Glutamatergic neuron (in vitro differentiated cells): ENCODE data around the gene TANGO6. TPM values are rescaled to one million over a fixed set of nuclear protein-coding genes. Genes with fewer than 3 reads are reported as not detected.

Experiments used
- DNase-seq: peaks from one replicate; pipeline ENCODE4 v3.0.0; 2022
- H3K27ac Mint-ChIP-seq: one replicate; pipeline ENCODE4 v1.8.0; 2020; ENCODE audit warnings: mild to moderate bottlenecking, mixed read lengths, inconsistent platforms; ENCODE audit not compliant: unreplicated experiment
- H3K27me3 Mint-ChIP-seq: one replicate; pipeline ENCODE4 v1.8.0; 2020; ENCODE audit warnings: mild to moderate bottlenecking, moderate library complexity, mixed read lengths, inconsistent platforms; ENCODE audit not compliant: unreplicated experiment
- H3K36me3 Mint-ChIP-seq: one replicate; pipeline ENCODE4 v1.8.0; 2020; ENCODE audit warnings: mild to moderate bottlenecking, mixed read lengths, inconsistent platforms; ENCODE audit not compliant: unreplicated experiment
- H3K4me1 Mint-ChIP-seq: one replicate; pipeline ENCODE4 v1.8.0; 2020; ENCODE audit warnings: mild to moderate bottlenecking, low read depth, mixed read lengths, inconsistent platforms; ENCODE audit not compliant: unreplicated experiment
- H3K4me3 Mint-ChIP-seq: one replicate; pipeline ENCODE4 v1.8.0; 2020; ENCODE audit warnings: mild to moderate bottlenecking, mixed read lengths, inconsistent platforms; ENCODE audit not compliant: unreplicated experiment
- H3K9me3 Mint-ChIP-seq: one replicate; pipeline ENCODE4 v1.8.0; 2020; ENCODE audit warnings: mild to moderate bottlenecking, moderate library complexity, mixed read lengths, inconsistent platforms; ENCODE audit not compliant: unreplicated experiment
- CTCF ChIP-seq: fragments of 200-600 bp; sonication (generic); IDR thresholded peaks from one replicate; pipeline ENCODE4 v1.5.0; 2021; ENCODE audit not compliant: partially characterized antibody, unreplicated experiment
- total RNA-seq: library from RNA; stranded (reverse); fragmentation: NEBNext Ultra II Directional; extraction: Animal tissue kit (Norgen Biotek cat#: 25700); gene quantifications from one replicate; pipeline ENCODE4 v1.2.1, GENCODE V29; 2021; ENCODE audit not compliant: unreplicated experiment

TANGO6 gene
- total RNA-seq, 1 donor from 2014 or later = 16.1 TPM

- DNase-seq = no peak
- no peak for TF ChIP-seq CTCF
- H3K36me3 Mint-ChIP-seq = peaks cover 22% of the 10 kb centered on the region
- no peaks in the 10 kb centered on the region for H3K9me3 Mint-ChIP-seq
- no peaks in the 10 kb centered on the region for H3K27me3 Mint-ChIP-seq
- H3K4me1 Mint-ChIP-seq = no peaks in the 10 kb centered on the region
- no peak overlapping the region for H3K27ac Mint-ChIP-seq
- H3K4me3 Mint-ChIP-seq = no peak overlapping the region
Measured at GRCh38 chr16:68931196-68931595, 87.9 kb downstream of the TANGO6 start.

DNA sequence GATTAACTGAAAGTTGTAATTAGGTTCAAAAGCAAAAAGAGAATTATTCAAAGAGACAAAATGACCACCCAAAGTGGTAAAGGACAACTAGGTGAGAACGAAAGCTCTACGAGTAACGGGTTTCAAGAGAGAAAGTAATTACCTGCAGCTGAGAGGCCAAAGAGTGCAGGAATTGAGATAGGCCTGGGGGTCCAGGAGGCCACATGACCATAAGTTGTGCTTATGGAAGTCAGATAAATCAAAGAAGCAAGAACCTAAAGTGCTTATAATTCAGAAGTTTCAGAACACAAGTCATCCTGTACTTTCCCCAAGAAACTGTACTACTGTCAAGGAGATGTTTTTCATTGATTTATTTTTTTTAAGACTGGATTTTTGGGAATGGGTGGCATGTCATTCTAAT lies 91.1 kb downstream of the TANGO6 start:
- Mint-ChIP-seq H3K36me3 (peaks cover 14% of the 10 kb centered on the region), H3K27ac (no peak overlapping the region), H3K4me1 (no peaks in the 10 kb centered on the region), H3K4me3 (no peak overlapping the region), H3K27me3 (no peaks in the 10 kb centered on the region), H3K9me3 (no peaks in the 10 kb centered on the region)
- no peak for DNase-seq
- TF ChIP-seq CTCF = no peak

DNA sequence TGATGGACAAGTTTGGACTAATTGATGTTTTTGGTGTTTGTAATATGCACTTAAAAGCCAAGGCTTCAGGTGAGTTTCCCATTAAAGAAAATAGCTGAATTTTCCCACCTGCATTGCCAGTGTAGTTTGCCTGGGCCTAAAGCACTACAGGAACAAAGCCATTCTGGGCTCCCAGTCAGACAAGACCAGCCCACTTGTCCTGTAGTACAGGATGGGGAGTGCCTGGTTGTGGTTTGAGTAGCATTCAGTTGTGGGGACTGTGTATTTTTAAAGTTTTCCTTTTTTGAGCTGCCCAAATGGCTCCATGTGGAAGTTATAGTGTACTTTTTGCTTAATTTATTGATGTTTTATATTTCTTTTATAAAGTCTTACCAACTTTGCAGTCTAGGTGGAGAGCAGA lies 91.7 kb downstream of the TANGO6 start:
- H3K9me3 Mint-ChIP-seq = no peaks in the 10 kb centered on the region
- no peaks in the 10 kb centered on the region for H3K27me3 Mint-ChIP-seq
- peaks cover 13% of the 10 kb centered on the region for H3K36me3 Mint-ChIP-seq
- no peak overlapping the region for H3K27ac Mint-ChIP-seq
- H3K4me1 Mint-ChIP-seq = no peaks in the 10 kb centered on the region
- no peak for TF ChIP-seq CTCF
- no peak overlapping the region for H3K4me3 Mint-ChIP-seq
- no peak for DNase-seq

GRCh38 chr16:68936736-68937631 lies 93.7 kb downstream of the TANGO6 start:
- Mint-ChIP-seq H3K4me3 (no peak overlapping the region), H3K27ac (no peak overlapping the region), H3K9me3 (no peaks in the 10 kb centered on the region), H3K4me1 (no peaks in the 10 kb centered on the region), H3K36me3 (peaks cover 13% of the 10 kb centered on the region), H3K27me3 (no peaks in the 10 kb centered on the region)
- TF ChIP-seq CTCF = no peak
- no peak for DNase-seq

GRCh38 chr16:68939692-68940320 lies 96.5 kb downstream of the TANGO6 start:
- Mint-ChIP-seq H3K36me3 (no peaks in the 10 kb centered on the region), H3K27me3 (no peaks in the 10 kb centered on the region), H3K27ac (no peak overlapping the region), H3K4me3 (no peak overlapping the region), H3K9me3 (no peaks in the 10 kb centered on the region), H3K4me1 (no peaks in the 10 kb centered on the region)
- TF ChIP-seq CTCF = no peak
- no peak for DNase-seq
